ENCODE data around the gene PGK1.
"Not testable (repeated sequence)": the region's sequence is repeated elsewhere in the genome, so short reads cannot be mapped to it uniquely, and the experiment has no call there.

PGK1 gene

DNA sequence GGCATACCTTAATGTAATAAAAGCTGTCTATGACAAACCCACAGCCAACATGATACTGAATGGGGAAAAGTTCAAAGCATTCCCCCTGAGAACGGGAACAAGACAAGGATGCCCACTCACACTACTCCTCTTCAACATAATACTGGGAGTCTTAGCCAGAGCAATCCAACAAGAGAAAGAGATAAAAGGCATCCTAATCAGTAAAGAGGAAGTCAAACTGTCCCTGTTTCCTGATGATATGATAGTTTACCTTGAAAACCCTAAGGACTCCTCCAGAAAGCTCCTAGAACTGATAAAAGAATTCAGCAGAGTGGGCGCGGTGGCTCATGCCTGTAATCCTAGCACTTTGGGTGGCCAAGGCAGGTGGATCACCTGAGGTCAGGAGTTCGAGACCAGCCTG lies 59.1 kb downstream of the PGK1 start:
- DNase-seq (ENCODE audit: low read depth); H3K4me3 ChIP-seq (ENCODE audit: low read length): not testable (repeated sequence)

DNA sequence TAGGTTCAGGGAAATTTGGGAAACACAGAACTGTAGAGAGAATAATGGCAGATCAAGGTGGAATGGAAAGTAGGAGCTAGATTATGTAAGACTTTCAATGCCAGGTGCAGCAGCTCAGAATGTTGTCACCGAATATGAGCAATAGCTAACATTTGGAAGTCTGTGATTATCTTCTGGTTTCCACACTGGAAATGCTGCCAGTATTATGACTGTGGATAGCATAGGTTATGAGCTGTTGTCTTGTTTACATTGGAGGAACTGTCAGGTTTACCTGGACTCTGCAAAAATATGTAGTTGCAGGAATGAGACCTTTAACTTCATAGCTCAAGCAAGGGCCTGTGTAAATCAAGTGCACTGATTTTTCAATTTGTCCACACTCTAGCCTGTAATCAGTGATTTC lies 61.4 kb downstream of the PGK1 start:
- no peak for DNase-seq (ENCODE audit: low read depth)
- H3K4me3 ChIP-seq (ENCODE audit: low read length), result no peak overlapping the region
- TF ChIP-seq, protein P1, sequence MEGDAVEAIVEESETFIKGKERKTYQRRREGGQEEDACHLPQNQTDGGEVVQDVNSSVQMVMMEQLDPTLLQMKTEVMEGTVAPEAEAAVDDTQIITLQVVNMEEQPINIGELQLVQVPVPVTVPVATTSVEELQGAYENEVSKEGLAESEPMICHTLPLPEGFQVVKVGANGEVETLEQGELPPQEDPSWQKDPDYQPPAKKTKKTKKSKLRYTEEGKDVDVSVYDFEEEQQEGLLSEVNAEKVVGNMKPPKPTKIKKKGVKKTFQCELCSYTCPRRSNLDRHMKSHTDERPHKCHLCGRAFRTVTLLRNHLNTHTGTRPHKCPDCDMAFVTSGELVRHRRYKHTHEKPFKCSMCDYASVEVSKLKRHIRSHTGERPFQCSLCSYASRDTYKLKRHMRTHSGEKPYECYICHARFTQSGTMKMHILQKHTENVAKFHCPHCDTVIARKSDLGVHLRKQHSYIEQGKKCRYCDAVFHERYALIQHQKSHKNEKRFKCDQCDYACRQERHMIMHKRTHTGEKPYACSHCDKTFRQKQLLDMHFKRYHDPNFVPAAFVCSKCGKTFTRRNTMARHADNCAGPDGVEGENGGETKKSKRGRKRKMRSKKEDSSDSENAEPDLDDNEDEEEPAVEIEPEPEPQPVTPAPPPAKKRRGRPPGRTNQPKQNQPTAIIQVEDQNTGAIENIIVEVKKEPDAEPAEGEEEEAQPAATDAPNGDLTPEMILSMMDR (IDR thresholded peaks at IDR 0.05; ENCODE audit: insufficient read depth, low read depth, low read length, missing control alignments), result no peak

DNA sequence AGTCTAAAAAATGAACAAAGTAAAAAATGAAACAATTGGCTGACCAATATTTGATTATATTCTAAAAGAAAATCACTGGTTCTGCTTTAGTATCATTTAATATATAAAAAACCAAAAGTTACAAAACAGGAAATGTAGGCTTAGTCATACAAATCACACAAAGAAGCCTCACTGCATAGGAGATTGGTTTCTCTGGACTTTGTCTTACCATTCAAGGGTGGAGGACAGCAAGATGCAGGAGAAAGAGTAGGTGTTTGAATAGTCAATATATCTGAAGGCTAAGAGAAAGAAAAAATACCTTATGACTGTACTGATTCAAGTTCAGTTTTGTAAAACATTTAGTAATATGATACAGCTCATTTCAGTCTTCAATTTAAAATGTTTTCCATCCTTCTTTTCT lies 64.0 kb downstream of the PGK1 start:
- no peak overlapping the region for H3K4me3 ChIP-seq (ENCODE audit: low read length)
- TF ChIP-seq, protein P1 (IDR thresholded peaks at IDR 0.05; ENCODE audit: insufficient read depth, low read depth, low read length, missing control alignments), result no peak
- peak; percentile 35 for DNase-seq (ENCODE audit: low read depth)

All from epithelial cell of esophagus (primary cell).